ENCODE data around the gene EYA4.

The EYA4 gene

DNA sequence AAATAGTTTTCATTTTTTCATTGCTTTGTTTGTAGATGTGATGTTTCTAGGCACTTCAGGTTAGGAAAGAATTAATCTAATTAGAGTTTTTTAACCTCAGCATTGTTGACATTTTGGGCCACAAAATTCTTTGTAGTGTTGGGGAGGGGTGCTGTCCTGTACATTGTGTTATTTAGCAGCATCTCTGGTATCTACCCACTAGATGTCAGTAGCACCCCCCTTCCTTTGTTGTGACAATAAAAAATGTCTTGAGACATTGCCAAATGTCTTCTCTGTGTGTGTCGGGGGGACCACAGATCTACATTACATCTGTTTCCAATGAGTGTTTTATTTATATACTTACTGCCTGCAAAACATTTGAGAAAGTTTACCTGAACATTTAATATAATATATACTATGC, 45.6 kb downstream of the EYA4 start:
- DNase-seq (ENCODE audit: low read depth) = no peak
- H3K4me3 ChIP-seq (ENCODE audit: low read depth, low read length) = no peak overlapping the region
- TF ChIP-seq, protein P1, sequence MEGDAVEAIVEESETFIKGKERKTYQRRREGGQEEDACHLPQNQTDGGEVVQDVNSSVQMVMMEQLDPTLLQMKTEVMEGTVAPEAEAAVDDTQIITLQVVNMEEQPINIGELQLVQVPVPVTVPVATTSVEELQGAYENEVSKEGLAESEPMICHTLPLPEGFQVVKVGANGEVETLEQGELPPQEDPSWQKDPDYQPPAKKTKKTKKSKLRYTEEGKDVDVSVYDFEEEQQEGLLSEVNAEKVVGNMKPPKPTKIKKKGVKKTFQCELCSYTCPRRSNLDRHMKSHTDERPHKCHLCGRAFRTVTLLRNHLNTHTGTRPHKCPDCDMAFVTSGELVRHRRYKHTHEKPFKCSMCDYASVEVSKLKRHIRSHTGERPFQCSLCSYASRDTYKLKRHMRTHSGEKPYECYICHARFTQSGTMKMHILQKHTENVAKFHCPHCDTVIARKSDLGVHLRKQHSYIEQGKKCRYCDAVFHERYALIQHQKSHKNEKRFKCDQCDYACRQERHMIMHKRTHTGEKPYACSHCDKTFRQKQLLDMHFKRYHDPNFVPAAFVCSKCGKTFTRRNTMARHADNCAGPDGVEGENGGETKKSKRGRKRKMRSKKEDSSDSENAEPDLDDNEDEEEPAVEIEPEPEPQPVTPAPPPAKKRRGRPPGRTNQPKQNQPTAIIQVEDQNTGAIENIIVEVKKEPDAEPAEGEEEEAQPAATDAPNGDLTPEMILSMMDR (IDR thresholded peaks at IDR 0.05; ENCODE audit: low read depth, low read length, missing control alignments) = peak; percentile 36

DNA sequence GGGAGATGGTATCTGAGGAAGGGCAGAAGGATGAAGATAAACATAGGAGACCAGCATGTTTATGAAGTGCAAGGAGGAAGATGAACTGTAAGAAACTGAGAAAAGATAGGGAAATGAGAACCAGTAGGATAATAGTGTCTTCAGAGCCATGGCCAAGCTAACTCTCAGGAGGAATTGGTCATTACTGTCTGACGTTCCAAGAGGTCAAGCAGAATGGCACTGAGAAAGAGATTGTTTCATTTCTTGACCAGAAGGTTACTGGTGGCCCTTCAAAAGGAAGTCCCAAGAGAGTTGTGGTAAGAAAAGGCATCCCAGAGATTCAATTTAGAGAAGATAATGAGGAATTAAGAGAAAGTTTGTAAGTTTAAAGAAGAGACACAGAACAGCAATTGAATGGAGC, 47.5 kb downstream of the EYA4 start:
- H3K4me3 ChIP-seq (ENCODE audit: low read depth, low read length) = no peak overlapping the region
- no peak for DNase-seq (ENCODE audit: low read depth)
- TF ChIP-seq, protein P1 (IDR thresholded peaks at IDR 0.05; ENCODE audit: low read depth, low read length, missing control alignments) = no peak

DNA sequence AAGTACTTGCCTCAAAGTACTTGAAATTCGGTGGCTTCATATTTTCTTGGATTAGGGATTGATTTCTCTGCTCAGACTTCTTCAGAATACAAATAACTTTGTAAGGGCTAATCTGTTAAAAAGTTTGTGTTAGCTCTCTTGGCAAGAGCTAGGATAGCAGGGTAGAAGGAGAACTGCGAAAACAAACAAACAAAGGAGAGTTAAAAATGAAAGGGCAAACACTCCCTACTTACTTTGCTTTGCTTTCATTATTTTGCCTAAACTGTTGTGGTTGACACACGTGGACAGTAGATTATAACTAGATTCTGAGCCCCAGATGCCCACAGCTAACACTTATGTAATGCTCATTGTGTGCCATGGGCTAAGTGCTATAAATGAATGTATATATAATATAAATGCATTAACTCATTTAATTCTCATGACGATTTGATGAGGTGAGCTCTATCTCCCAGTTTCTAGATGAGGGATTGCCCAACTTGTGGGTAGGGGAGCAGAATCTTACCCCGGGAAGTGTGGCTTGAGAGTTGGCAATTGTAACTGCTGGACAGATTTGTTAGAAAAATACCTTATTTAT, 48.7 kb downstream of the EYA4 start:
- DNase-seq (ENCODE audit: low read depth) = no peak
- TF ChIP-seq, protein P1 (IDR thresholded peaks at IDR 0.05; ENCODE audit: low read depth, low read length, missing control alignments) = no peak
- H3K4me3 ChIP-seq (ENCODE audit: low read depth, low read length) = no peak overlapping the region

DNA sequence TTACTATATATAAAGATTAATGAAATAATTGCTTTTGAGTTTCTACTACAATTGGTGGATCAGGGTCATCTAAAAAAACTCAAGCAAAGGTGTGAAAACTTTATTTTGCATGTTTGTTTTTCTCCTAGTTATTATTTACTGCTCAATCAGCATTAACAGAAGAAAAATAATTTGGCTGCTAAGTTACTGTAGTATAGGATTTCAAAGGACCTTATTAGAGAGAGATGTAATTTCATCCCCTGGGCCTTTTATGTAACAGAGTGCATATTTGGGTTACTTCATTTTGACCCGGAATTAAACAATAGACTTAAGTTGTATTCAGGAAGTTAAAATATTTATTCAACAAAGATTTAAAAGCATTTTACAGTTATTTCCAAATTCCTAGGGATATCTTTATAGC, 49.8 kb downstream of the EYA4 start:
- no peak for DNase-seq (ENCODE audit: low read depth)
- TF ChIP-seq, protein P1 (IDR thresholded peaks at IDR 0.05; ENCODE audit: low read depth, low read length, missing control alignments) = no peak

DNA sequence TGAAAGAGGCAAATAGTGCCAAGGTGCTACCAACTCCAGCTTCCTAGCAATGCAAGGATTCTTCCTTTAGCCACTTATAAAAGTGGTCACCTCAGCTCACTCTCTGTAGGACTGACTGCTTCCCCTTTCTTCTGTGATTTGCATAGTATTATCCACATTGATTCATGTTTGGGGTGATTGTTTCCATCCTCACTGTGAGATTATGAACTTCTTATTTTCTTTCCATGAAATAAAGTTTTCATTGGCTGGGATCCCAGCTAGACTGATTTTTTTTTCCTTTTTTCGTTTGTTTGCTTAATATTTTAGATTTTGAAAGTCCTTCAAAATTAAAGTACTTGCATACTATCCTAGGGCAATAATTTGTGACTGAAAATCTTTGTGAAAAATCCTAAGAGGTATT, 50.5 kb downstream of the EYA4 start:
- no peak overlapping the region for H3K4me3 ChIP-seq (ENCODE audit: low read depth, low read length)
- no peak for DNase-seq (ENCODE audit: low read depth)
- TF ChIP-seq, protein P1 (IDR thresholded peaks at IDR 0.05; ENCODE audit: low read depth, low read length, missing control alignments) = no peak

More for the DNA sequence above, 49.8 kb downstream of the EYA4 start:
- no peak overlapping the region for H3K4me3 ChIP-seq (ENCODE audit: low read depth, low read length)

DNA sequence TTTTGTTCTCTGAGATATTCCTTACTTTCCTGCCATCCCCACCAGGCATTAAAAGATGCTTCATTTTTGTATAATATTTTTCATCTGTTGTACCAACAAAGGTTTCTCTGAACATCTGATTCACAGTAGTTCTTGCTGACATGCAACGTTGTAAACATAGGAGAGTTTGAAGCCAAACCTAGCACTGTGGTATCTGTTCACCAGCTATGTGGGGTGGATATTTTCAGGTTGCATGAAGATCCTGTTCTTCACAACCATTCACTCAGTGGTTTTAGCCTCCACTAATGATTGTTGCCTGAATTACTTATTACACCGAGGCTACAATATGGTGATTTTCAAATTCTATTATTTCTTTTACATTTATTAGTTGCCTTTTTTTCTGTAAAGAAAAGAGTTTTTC, 56.5 kb downstream of the EYA4 start:
- H3K4me3 ChIP-seq (ENCODE audit: low read depth, low read length) = no peak overlapping the region
- TF ChIP-seq, protein P1 (IDR thresholded peaks at IDR 0.05; ENCODE audit: low read depth, low read length, missing control alignments) = no peak
- DNase-seq (ENCODE audit: low read depth) = no peak

DNA sequence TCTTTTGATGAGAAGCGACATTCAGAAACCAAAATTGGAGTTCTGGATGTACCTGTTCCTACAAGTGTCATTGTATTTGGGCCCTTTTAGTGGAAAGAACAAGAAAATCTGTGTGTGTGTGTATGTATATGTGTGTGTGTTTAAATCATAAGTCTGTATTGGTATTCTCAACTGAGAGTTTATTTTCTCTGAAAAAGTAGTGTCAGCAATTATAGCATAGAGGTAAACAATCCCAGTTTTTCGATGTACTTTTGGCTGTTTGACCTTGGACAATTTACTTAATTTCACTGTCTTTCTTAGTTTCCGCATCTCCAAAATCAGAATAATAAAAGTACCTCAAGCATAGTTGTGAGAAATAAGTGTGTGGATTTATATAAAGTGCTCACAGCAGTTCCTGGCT, 57.2 kb downstream of the EYA4 start:
- DNase-seq (ENCODE audit: low read depth) = no peak
- no peak overlapping the region for H3K4me3 ChIP-seq (ENCODE audit: low read depth, low read length)
- TF ChIP-seq, protein P1 (IDR thresholded peaks at IDR 0.05; ENCODE audit: low read depth, low read length, missing control alignments) = no peak

Data from GM12864 (cell line).